Natural killer cell treated with Interleukin-12 subunit alpha and Interleukin-12 subunit beta and Interleukin-15 and Interleukin-18, amount 100 ng/mL, for 72 hours (primary cell): ENCODE data around the gene HM13. TPM values are rescaled to one million over a fixed set of nuclear protein-coding genes. Genes with fewer than 3 reads are reported as not detected.
A peak's percentile ranks its signal among the peaks of the same experiment; 100 is the strongest.
"Not testable (repeated sequence)": the region's sequence is repeated elsewhere in the genome, so short reads cannot be mapped to it uniquely, and the experiment has no call there.

Experiments
- ATAC-seq, 2 donors: fragments of 150-1000 bp; cut with Tn5 transposase in 1 of 2; sonication (Bioruptor Pico), chemical (Tn5 transposase) in 1 of 2; 2 replicates each; pipeline ENCODE4 v1.10.0; 2021
- DNase-seq: peaks from one replicate; pipeline ENCODE4 v3.0.0; 2022; ENCODE audit warnings: low spot score
- H3K27ac Mint-ChIP-seq, 2 donors: 1 replicate in 1 of 2; 2 replicates in 1 of 2; pipeline ENCODE4 v1.8.0; 2022; ENCODE audit warnings: mixed read lengths in 2 of 2, mild to moderate bottlenecking in 1 of 2, moderate library complexity in 1 of 2
- H3K27me3 Mint-ChIP-seq, 2 donors: 1 replicate in 1 of 2; 2 replicates in 1 of 2; pipeline ENCODE4 v1.8.0; 2022; ENCODE audit warnings: mixed read lengths in 2 of 2
- H3K36me3 Mint-ChIP-seq: one replicate; pipeline ENCODE4 v1.8.0; 2022; ENCODE audit warnings: mixed read lengths
- H3K4me1 Mint-ChIP-seq, 2 donors: 1 replicate in 1 of 2; 2 replicates in 1 of 2; pipeline ENCODE4 v1.8.0; 2022; ENCODE audit warnings: low read depth in 2 of 2, mixed read lengths in 2 of 2, mild to moderate bottlenecking in 1 of 2
- H3K4me3 Mint-ChIP-seq: one replicate; pipeline ENCODE4 v1.8.0; 2022; ENCODE audit warnings: mixed read lengths
- H3K9me3 Mint-ChIP-seq: 2 replicates; pipeline ENCODE4 v1.8.0; 2022; ENCODE audit warnings: mixed read lengths
- total RNA-seq, 2 donors: library from RNA; stranded (reverse); gene quantifications; one replicate each; pipeline ENCODE4 v1.2.3, GENCODE V29; 2022

The HM13 gene
- total RNA-seq, 2 donors from 2014 or later: 233 to 257 TPM

DNA sequence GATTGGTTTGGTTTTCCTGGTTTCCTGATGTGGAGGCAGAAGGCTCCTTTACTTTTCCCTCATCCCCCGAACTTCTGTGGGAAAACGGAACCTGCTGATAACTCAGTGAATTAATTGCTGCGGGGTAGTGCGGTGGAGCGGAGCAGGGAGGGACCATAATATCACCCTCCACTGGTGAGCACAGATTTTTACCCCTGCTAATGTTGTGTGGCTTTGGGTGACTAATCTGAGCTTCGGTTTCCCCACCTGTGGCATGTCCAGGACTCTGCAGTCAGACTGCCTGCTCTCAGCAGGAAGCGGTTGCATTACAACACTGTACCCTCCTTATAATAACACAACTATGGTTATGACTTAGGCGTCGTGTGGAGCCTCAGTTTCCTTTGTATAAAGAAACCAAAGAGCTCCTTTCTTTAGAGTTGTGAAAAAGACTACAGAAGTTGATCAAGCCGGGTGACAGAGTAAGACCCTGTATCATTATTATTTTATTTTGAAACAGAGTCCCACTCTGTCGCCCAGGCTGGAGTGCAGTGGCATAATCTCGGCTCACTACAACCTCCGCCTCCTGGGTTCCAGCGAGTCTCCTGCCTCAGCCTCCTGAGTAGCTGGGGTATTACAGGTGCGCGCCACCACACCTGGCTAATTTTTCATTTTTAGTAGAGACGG is 88.7 kb downstream of the HM13 start:
- H3K4me1 Mint-ChIP-seq: peaks cover 21 to 30% of the 10 kb centered on the region in 2 donors
- H3K4me3 Mint-ChIP-seq: peak overlapping the region; percentile 54
- no peaks in the 10 kb centered on the region for H3K9me3 Mint-ChIP-seq
- H3K27me3 Mint-ChIP-seq: peaks cover 19 to 29% of the 10 kb centered on the region in 2 donors
- peak overlapping the region; percentile 53 to 61 for H3K27ac Mint-ChIP-seq
- ATAC-seq (peak; percentile 90 to 92), DNase-seq (peak; percentile 86)
- H3K36me3 Mint-ChIP-seq: no peaks in the 10 kb centered on the region

DNA sequence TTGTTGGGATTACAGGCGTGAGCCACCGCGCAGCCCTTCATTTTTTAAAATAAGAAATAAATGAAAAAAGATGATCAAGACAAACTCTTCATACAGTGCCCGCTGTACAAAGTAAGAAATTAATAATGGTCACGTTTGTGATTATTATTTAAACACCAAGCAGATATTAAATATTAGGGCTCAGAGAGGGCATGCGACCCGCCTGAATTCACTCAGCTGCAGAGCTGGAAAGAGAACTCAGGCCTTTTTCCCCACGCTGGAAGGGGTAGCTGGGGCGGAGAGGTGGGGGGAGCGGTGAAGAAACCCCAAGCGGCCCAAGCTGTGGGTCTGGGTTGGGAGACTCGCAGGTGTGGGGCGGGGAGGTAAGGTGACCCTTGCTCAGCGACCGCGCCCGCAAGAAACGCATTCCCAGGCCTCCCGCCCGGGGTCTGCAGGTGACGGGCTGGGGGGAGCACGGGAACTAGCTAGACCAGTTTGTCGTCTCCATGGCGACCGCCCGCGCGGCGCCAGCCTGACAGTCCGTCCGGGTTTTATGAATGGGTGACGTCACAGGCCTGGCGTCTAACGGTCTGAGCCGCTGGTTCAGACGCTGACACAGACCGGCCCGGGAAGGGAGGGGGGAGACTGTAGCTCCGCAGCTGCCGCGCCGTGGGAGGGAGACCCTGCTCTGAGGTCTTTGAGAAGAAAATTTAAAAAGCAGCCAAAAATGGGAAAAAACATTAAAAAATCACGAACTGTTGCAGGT is 89.8 kb downstream of the HM13 start:
- H3K27me3 Mint-ChIP-seq: peaks cover 19 to 29% of the 10 kb centered on the region in 2 donors
- peak; percentile 83 for DNase-seq
- no peaks in the 10 kb centered on the region for H3K36me3 Mint-ChIP-seq
- H3K9me3 Mint-ChIP-seq: no peaks in the 10 kb centered on the region
- H3K4me3 Mint-ChIP-seq: peak overlapping the region; percentile 84
- ATAC-seq: peak; percentile 55 to 73
- H3K4me1 Mint-ChIP-seq: peaks cover 21 to 30% of the 10 kb centered on the region in 2 donors
- peak overlapping the region in 1 of 2 donors; percentile 49 for H3K27ac Mint-ChIP-seq

DNA sequence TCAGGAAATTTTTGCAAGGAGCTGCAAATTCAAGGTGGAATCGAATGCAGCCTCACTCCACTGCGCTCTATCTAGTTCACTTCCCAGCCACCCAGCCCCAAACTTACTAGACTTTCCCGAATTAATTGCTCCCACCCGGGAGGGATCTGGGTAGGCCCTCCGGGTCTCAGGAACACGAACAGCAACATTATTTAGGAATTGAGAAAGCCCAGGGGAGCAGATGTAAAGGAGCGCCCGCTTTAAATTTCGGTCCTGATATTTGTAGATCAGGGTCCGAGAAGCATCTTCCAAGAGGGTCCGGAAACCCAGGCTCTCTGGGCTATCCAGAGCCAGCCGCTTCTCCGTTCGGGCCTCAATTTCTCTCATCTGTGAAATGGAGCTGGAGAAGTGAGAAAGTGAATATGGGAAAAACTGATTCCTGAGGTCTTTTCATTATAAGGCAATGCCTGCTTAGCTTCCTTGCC is 90.4 kb downstream of the HM13 start:
- ATAC-seq (no peak), DNase-seq (no peak)
- H3K4me1 Mint-ChIP-seq: peaks cover 21 to 30% of the 10 kb centered on the region in 2 donors
- H3K4me3 Mint-ChIP-seq: peak overlapping the region; percentile 84
- H3K27me3 Mint-ChIP-seq: peaks cover 19 to 29% of the 10 kb centered on the region in 2 donors
- peak overlapping the region in 1 of 2 donors; percentile 49 for H3K27ac Mint-ChIP-seq
- no peaks in the 10 kb centered on the region for H3K36me3 Mint-ChIP-seq
- no peaks in the 10 kb centered on the region for H3K9me3 Mint-ChIP-seq

DNA sequence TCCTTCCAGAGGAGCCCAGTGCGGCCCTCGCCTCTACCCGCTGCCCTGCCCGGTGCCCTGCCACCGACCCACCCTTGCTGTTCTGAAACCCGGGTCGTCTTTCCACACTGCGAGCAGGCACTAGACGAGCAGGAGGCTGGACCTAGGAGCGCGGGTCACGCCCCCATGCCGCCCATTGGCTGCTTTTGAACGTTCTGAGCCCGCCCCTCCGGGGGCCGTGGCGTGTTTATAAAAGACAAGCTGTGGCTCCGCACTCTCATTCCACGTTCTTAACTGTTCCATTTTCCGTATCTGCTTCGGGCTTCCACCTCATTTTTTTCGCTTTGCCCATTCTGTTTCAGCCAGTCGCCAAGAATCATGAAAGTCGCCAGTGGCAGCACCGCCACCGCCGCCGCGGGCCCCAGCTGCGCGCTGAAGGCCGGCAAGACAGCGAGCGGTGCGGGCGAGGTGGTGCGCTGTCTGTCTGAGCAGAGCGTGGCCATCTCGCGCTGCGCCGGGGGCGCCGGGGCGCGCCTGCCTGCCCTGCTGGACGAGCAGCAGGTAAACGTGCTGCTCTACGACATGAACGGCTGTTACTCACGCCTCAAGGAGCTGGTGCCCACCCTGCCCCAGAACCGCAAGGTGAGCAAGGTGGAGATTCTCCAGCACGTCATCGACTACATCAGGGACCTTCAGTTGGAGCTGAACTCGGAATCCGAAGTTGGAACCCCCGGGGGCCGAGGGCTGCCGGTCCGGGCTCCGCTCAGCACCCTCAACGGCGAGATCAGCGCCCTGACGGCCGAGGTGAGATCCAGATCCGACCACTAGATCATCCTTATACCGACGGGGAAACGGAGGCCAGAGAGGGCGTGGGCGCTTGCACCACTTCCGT is 91.0 kb downstream of the HM13 start, which contains the start of gene ID1:
Gene ID1, plus strand, starts transcription at position 259 of the 871 bp plus-strand sequence. Its CDS starts 99 bp downstream, at position 358.
- peaks cover 19 to 29% of the 10 kb centered on the region in 2 donors for H3K27me3 Mint-ChIP-seq

DNA sequence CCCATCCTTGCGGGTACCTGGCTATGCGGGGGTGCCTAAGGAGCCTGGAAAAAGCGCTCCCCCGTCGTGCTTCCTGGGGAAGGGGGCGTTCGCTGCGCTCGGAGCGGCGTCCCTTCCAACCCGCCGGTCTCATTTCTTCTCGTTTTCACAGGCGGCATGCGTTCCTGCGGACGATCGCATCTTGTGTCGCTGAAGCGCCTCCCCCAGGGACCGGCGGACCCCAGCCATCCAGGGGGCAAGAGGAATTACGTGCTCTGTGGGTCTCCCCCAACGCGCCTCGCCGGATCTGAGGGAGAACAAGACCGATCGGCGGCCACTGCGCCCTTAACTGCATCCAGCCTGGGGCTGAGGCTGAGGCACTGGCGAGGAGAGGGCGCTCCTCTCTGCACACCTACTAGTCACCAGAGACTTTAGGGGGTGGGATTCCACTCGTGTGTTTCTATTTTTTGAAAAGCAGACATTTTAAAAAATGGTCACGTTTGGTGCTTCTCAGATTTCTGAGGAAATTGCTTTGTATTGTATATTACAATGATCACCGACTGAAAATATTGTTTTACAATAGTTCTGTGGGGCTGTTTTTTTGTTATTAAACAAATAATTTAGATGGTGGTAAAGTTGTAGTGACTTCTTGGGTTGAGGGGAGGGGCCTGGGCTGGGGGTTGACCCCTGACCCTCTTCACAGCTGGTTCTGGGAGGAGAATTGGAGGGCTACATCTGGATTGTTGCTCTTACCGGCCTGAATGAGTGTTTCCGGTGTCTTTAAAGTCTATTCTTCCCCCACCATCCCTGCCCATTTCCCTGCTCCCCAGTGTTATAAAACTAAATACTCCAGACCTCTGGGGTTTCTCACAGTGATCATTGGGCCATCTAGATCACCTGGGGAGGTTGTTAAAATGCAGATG is 91.9 kb downstream of the HM13 start:
- Mint-ChIP-seq H3K4me1 (peaks cover 21 to 30% of the 10 kb centered on the region in 2 donors), H3K27ac (no peak overlapping the region), H3K27me3 (peaks cover 19 to 29% of the 10 kb centered on the region in 2 donors), H3K4me3 (peak overlapping the region; percentile 84), H3K9me3 (no peaks in the 10 kb centered on the region), H3K36me3 (no peaks in the 10 kb centered on the region)
- no peak for DNase-seq
- no peak for ATAC-seq

More for the DNA sequence above, 91.0 kb downstream of the HM13 start, which contains the start of gene ID1:
- Mint-ChIP-seq H3K36me3 (no peaks in the 10 kb centered on the region), H3K4me1 (peaks cover 21 to 30% of the 10 kb centered on the region in 2 donors), H3K9me3 (no peaks in the 10 kb centered on the region), H3K4me3 (peak within 1 kb of the TSS; percentile 84), H3K27ac (peak within 1 kb of the TSS in 1 of 2 donors; percentile 49)
- ATAC-seq: peak; percentile 88 to 92
- DNase-seq: peak; percentile 88

DNA sequence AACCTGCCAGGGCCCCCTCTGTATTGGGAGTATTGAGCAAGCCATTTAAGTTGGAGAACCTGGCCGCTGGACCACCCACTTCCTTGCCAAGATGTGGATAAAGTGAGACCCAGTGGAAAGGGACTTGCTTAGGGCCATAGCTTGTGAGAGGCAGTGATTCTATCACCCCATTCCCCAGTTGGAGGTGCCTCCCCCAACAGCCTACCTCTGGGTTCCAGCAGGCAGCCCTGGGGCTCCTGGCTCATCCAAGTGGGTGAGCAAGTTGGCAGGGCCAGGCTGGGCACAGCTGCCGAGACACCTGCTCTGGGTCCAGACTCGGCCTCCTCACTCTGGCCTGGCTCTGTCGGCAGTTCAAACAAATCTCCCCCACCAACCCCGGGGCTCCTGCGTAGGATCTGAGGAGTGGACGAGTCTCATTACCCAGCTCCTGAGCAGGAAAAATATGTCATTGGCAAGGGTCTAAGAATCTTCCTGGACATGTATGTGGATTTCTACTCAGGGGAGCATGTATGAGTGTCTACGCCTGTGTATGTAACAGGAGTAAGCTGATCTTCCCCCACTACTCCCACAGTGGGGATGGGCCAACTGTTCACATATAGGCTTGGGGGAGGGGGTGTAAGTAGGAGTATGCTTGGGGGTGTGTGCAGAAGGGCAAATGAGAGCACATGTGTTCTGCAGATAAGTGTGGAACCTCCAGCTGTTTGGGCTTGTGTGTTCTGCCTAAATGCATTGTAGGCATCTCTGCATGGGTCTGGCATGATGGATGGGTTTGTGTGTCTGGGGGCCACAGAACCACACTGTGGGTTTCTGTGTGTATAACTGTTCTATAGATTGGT is 92.8 kb downstream of the HM13 start:
- no peak overlapping the region for H3K27ac Mint-ChIP-seq
- H3K9me3 Mint-ChIP-seq: no peaks in the 10 kb centered on the region
- H3K4me1 Mint-ChIP-seq: peaks cover 21 to 30% of the 10 kb centered on the region in 2 donors
- H3K4me3 Mint-ChIP-seq: no peak overlapping the region
- H3K36me3 Mint-ChIP-seq: no peaks in the 10 kb centered on the region
- no peak for ATAC-seq
- H3K27me3 Mint-ChIP-seq: peaks cover 19 to 33% of the 10 kb centered on the region in 2 donors
- no peak for DNase-seq

DNA sequence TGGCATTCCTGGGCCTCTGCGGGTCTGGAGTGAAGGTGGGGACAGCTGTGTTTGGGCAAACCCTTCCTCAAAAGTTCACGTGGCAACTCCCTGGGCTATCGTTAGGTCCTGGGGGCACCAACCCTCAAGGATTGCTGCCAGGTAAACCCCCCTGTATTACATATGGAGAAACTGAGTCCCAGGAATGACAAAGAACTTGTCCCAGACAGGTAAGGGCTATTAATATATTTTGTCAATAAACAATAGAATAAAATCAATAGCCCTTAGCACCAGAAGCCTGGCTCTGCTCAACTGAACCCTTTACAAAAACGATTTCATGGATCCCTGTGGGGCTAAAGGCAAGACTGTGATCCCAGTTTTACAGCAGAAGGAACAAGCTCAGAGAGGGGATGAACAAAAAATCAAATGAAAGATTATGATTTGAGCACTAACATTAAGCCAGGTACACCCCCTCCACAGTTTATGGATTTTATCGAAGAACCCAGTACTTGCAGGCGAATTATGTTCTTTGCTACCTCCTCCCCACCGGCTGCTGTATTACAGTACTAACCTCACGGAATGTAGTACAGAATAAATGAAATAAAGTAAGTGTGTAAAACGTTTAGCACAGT is 93.5 kb downstream of the HM13 start:
- H3K4me1 Mint-ChIP-seq: peaks cover 17 to 26% of the 10 kb centered on the region in 2 donors
- ATAC-seq (no peak), DNase-seq (no peak)

DNA sequence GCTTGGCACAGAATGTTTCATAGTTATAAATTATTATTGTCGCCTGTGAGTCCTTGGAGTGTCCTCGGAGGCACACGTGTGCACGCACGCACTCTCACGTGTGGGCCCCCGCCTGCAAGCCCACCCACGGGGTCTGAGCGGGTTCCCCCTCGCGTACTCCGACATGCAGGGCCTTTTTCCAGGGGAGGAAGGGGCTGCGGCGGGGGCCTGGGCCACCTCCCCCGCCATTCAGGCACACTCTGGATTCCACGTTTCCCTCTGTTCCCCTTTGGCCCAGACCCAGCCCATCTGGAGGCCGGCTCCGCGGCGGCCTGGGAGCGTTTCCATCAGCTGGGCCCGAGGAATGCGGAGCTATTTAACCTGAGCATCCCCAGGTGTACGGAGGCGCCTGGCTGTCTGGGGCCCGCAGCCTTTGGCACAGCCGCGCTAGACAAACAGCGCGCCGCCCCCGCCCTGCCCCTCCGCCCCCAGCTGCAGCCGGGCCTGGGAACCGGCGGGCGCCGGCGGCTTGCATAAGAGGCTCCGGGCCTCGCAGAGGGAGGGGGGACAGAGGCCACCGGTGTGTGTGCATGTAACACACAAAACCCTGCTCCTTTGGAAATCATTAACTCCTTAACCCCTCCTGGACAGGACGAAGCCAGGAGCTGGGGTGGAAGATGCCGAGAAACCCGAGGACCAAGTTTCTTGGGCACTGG is 94.2 kb downstream of the HM13 start:
- no peaks in the 10 kb centered on the region for H3K36me3 Mint-ChIP-seq
- no peak overlapping the region for H3K4me3 Mint-ChIP-seq
- H3K4me1 Mint-ChIP-seq: peaks cover 17 to 22% of the 10 kb centered on the region in 2 donors
- ATAC-seq (no peak), DNase-seq (no peak)
- no peak overlapping the region for H3K27ac Mint-ChIP-seq
- no peaks in the 10 kb centered on the region for H3K9me3 Mint-ChIP-seq
- peaks cover 12 to 24% of the 10 kb centered on the region in 2 donors for H3K27me3 Mint-ChIP-seq

More for the DNA sequence above, 93.5 kb downstream of the HM13 start:
- Mint-ChIP-seq H3K36me3 (no peaks in the 10 kb centered on the region), H3K9me3 (no peaks in the 10 kb centered on the region), H3K27me3 (peaks cover 15 to 27% of the 10 kb centered on the region in 2 donors), H3K27ac (no peak overlapping the region), H3K4me3 (no peak overlapping the region)

DNA sequence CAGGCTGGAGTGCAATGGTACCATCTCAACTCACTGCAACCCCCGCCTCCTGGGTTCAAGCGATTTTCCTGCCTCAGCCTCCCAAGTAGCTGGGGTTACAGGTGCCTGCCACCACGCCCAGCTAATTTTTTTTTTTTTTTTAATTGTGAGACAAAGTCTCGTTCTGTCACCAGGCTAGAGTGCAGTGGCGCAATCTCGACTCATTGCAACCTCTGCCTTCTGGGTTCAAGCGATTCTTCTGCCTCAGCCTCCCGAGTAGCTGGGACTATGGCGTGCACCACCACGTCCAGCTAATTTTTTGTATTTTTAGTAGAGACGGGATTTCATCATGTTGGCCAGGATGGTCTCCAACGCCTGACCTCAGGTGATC is 98.0 kb downstream of the HM13 start:
- not testable (repeated sequence) for H3K4me3 Mint-ChIP-seq, H3K36me3 Mint-ChIP-seq, H3K9me3 Mint-ChIP-seq, H3K4me1 Mint-ChIP-seq, H3K27ac Mint-ChIP-seq, ATAC-seq, DNase-seq
- peaks cover 4 to 13% of the 10 kb centered on the region in 2 donors for H3K27me3 Mint-ChIP-seq

DNA sequence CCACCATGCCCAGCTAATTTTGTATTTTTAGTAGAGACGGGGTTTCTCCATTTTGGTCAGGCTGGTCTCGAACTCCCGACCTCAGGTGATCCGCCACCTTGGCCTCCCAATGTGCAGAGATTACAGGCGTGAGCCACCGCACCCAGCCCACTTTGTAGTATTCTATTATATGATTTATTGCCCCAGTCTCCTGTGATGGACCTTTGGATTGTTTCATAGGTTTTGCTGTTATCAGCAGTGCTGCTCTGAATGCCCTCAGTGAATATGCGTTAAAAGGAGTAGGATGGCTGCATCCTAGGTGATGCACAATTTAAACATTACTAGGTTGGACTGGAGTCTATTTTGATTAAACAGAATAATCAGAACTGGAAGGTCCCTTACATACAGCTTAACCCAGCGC is 101.2 kb downstream of the HM13 start:
- no peak overlapping the region for H3K27ac Mint-ChIP-seq
- no peaks in the 10 kb centered on the region for H3K9me3 Mint-ChIP-seq
- no peak for DNase-seq
- peaks cover 5% of the 10 kb centered on the region for H3K36me3 Mint-ChIP-seq
- peaks cover 7 to 10% of the 10 kb centered on the region in 2 donors for H3K4me1 Mint-ChIP-seq
- H3K27me3 Mint-ChIP-seq: peaks cover 6 to 19% of the 10 kb centered on the region in 2 donors
- H3K4me3 Mint-ChIP-seq: no peak overlapping the region
- no peak for ATAC-seq

DNA sequence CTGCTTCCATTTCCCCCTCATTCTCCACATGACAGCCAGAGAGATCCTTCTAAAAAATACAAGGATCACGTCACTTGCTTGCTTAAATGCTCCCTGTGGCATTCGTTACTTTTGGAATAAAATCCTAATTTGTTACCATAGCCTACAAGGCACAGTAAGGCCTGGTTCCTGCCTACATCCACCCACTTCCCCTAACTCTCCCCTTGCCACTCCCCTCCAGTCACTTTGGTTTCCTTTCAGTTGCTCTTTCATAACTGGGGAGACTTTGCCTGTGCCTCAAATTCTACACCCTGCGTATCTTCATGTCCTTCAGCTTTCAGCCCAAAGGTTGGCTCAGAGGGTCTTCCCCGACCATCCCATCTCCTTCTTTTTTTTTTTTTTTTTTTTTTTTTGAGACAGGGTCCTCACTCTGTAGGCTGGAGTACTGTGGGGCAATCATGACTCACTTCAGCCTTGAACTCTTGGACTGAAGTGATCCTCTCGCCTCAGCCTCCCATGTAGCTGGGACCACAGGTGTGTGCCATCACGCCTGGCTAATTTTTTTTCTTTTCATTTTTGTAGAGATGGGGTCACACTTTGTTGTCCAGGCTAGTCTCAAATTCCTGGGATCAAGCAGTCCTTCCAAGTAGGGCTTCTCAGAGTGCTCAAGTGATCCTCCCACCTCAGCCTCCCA is 103.3 kb downstream of the HM13 start:
- Mint-ChIP-seq H3K27me3 (peaks cover 6 to 14% of the 10 kb centered on the region in 2 donors), H3K4me3 (peak overlapping the region; percentile 21), H3K4me1 (peaks cover 7 to 10% of the 10 kb centered on the region in 2 donors), H3K27ac (peak overlapping the region; percentile 45 to 70), H3K36me3 (peaks cover 5% of the 10 kb centered on the region), H3K9me3 (no peaks in the 10 kb centered on the region)
- ATAC-seq: peak; percentile 60 to 69
- peak; percentile 61 for DNase-seq
